OCI-LY1 (cell line): ENCODE measurements around the gene ADAM11.

Experiments used
- H2AFZ ChIP-seq: fragments of 200-600 bp; sonication (generic), shearing (Covaris generic); 2 replicates; pipeline ENCODE4 v1.6.0; 2014; ENCODE audit warnings: antibody characterized with exemption, mild to moderate bottlenecking, low read length
- H3F3A ChIP-seq: fragments of 200-600 bp; sonication (generic), shearing (Covaris generic); 2 replicates; pipeline ENCODE4 v1.6.0; 2014; ENCODE audit warnings: mild to moderate bottlenecking, antibody characterized with exemption, low read length, moderate library complexity; ENCODE audit not compliant: insufficient read depth
- H3K27ac ChIP-seq: fragments of 200-600 bp; sonication (generic); 2 replicates; pipeline ENCODE4 v1.5.1; 2014; ENCODE audit warnings: low read length, mixed run types, mild to moderate bottlenecking, low read depth; ENCODE audit not compliant: poor library complexity, severe bottlenecking
- H3K27me3 ChIP-seq: fragments of 200-600 bp; sonication (generic); 2 replicates; pipeline ENCODE4 v1.6.0; 2014; ENCODE audit warnings: antibody characterized with exemption, mild to moderate bottlenecking, low read length, moderate library complexity; ENCODE audit not compliant: insufficient read depth
- H3K36me3 ChIP-seq: fragments of 200-600 bp; sonication (generic); 2 replicates; pipeline ENCODE4 v1.6.1; 2014; ENCODE audit warnings: mild to moderate bottlenecking, antibody characterized with exemption, low read length, moderate library complexity, mixed read lengths; ENCODE audit not compliant: insufficient read depth
- H3K4me1 ChIP-seq: fragments of 200-600 bp; sonication (generic); 2 replicates; pipeline ENCODE4 v1.5.1; 2014; ENCODE audit warnings: mild to moderate bottlenecking, low read length, moderate library complexity; ENCODE audit not compliant: insufficient read depth, severe bottlenecking
- H3K4me2 ChIP-seq: fragments of 200-600 bp; sonication (generic), shearing (Covaris generic); 2 replicates; pipeline ENCODE4 v1.6.1; 2014; ENCODE audit warnings: low read length
- H3K4me3 ChIP-seq: fragments of 200-600 bp; sonication (generic); 2 replicates; pipeline ENCODE4 v1.5.1; 2014; ENCODE audit warnings: low read length, low read depth, mild to moderate bottlenecking, mixed read lengths; ENCODE audit not compliant: poor library complexity, severe bottlenecking
- H3K79me2 ChIP-seq: fragments of 200-600 bp; shearing (Covaris generic); 2 replicates; pipeline ENCODE4 v1.6.1; 2016; ENCODE audit warnings: mixed run types, low read length, mixed read lengths; ENCODE audit not compliant: insufficient read depth
- H3K9ac ChIP-seq: fragments of 200-600 bp; sonication (generic), shearing (Covaris generic); 2 replicates; pipeline ENCODE4 v1.6.1; 2014; ENCODE audit warnings: mild to moderate bottlenecking, low read length, mixed read lengths
- H3K9me2 ChIP-seq: fragments of 200-600 bp; sonication (generic), shearing (Covaris generic); 2 replicates; pipeline ENCODE4 v1.6.1; 2014; ENCODE audit warnings: low read depth, mild to moderate bottlenecking, low read length, mixed read lengths
- H3K9me3 ChIP-seq: fragments of 200-600 bp; shearing (Covaris generic); 2 replicates; pipeline ENCODE4 v1.6.1; 2014; ENCODE audit warnings: low read length, mixed read lengths
- H4K20me1 ChIP-seq: fragments of 200-600 bp; sonication (generic), shearing (Covaris generic); 2 replicates; pipeline ENCODE4 v1.6.0; 2016; ENCODE audit warnings: mild to moderate bottlenecking, low read length; ENCODE audit not compliant: insufficient read depth
- EZH2 ChIP-seq: fragments of 200-600 bp; sonication (generic), shearing (Covaris generic); IDR thresholded peaks from 2 replicates; pipeline ENCODE4 v1.8.0; 2017; ENCODE audit warnings: borderline replicate concordance, mixed run types, mild to moderate bottlenecking, antibody characterized with exemption, low read length, moderate library complexity, mixed read lengths
- TF ChIP-seq, protein P1 (sequence below): fragments of 200-600 bp; sonication (generic), shearing (Covaris generic); IDR thresholded peaks from 2 replicates; pipeline ENCODE4 v1.5.1; 2017; ENCODE audit warnings: mild to moderate bottlenecking, antibody characterized with exemption, low read length, moderate library complexity, mixed read lengths

ADAM11 gene

GRCh38 chr17:44787271-44787940 is 28.6 kb downstream of the ADAM11 start:
- Histone ChIP-seq H3K27ac (no peak overlapping the region), H3K36me3 (no peaks in the 10 kb centered on the region; the same call in 1 of the 2 replicates), H3K9me3 (no peaks in the 10 kb centered on the region), H3K4me1 (no peaks in the 10 kb centered on the region), H2AFZ (no peak overlapping the region), H3K4me2 (no peak overlapping the region), H3K79me2 (no peaks in the 10 kb centered on the region), H3K9me2 (no peaks in the 10 kb centered on the region), H3K4me3 (no peak overlapping the region), H3F3A (no peaks in the 10 kb centered on the region), H3K27me3 (0 out of 2 replicates have a peak, but pooled peaks cover 4% of the 10 kb centered on the region), H4K20me1 (no peaks in the 10 kb centered on the region), H3K9ac (no peak overlapping the region)
- TF ChIP-seq, protein P1, sequence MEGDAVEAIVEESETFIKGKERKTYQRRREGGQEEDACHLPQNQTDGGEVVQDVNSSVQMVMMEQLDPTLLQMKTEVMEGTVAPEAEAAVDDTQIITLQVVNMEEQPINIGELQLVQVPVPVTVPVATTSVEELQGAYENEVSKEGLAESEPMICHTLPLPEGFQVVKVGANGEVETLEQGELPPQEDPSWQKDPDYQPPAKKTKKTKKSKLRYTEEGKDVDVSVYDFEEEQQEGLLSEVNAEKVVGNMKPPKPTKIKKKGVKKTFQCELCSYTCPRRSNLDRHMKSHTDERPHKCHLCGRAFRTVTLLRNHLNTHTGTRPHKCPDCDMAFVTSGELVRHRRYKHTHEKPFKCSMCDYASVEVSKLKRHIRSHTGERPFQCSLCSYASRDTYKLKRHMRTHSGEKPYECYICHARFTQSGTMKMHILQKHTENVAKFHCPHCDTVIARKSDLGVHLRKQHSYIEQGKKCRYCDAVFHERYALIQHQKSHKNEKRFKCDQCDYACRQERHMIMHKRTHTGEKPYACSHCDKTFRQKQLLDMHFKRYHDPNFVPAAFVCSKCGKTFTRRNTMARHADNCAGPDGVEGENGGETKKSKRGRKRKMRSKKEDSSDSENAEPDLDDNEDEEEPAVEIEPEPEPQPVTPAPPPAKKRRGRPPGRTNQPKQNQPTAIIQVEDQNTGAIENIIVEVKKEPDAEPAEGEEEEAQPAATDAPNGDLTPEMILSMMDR, result no peak
- TF ChIP-seq EZH2, result no peak

DNA sequence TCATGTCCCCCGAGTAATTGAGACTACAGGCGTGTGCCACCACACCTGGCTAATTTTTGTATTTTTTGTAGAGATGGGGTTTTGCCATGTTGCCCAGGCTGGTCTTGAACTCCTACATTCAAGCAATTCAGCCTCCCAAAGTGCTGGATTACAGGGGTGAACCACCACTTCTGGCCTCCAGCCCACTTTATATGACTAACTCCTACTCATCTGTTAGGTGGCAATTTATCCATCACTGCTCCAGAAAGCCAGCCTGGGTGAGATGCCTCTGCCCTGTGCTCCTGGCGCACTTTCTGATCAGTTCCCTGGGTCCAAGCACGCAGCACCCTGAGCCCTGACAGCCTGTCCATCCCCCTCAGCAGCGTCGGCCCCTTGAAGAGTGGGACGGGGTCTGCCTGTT is 29.4 kb downstream of the ADAM11 start:
- Histone ChIP-seq H3K79me2 (no peaks in the 10 kb centered on the region), H3K27ac (no peak overlapping the region), H4K20me1 (no peaks in the 10 kb centered on the region), H3F3A (no peaks in the 10 kb centered on the region), H3K36me3 (no peaks in the 10 kb centered on the region; the same call in 1 of the 2 replicates), H3K9me3 (no peaks in the 10 kb centered on the region), H3K27me3 (0 out of 2 replicates have a peak, but pooled peaks cover 4% of the 10 kb centered on the region), H2AFZ (no peak overlapping the region), H3K4me1 (no peaks in the 10 kb centered on the region), H3K4me2 (no peak overlapping the region), H3K9ac (no peak overlapping the region), H3K9me2 (no peaks in the 10 kb centered on the region), H3K4me3 (no peak overlapping the region)
- TF ChIP-seq, protein P1, result no peak
- TF ChIP-seq EZH2, result no peak

GRCh38 chr17:44792276-44792675 is 33.5 kb downstream of the ADAM11 start:
- TF ChIP-seq EZH2, result no peak

More at GRCh38 chr17:44792276-44792675, 33.5 kb downstream of the ADAM11 start:
- Histone ChIP-seq H3K79me2 (no peaks in the 10 kb centered on the region), H3K4me3 (no peak overlapping the region), H3K9ac (no peak overlapping the region), H2AFZ (no peak overlapping the region), H4K20me1 (no peaks in the 10 kb centered on the region), H3F3A (no peaks in the 10 kb centered on the region), H3K9me3 (no peaks in the 10 kb centered on the region), H3K36me3 (no peaks in the 10 kb centered on the region; the same call in 1 of the 2 replicates), H3K27me3 (0 out of 2 replicates have a peak, but pooled peaks cover 4% of the 10 kb centered on the region), H3K4me1 (no peaks in the 10 kb centered on the region), H3K9me2 (no peaks in the 10 kb centered on the region), H3K4me2 (no peak overlapping the region), H3K27ac (no peak overlapping the region)
